ENCODE results near the gene ZFAND3.
"Not testable (repeated sequence)": the region's sequence is repeated elsewhere in the genome, so short reads cannot be mapped to it uniquely, and the experiment has no call there.

The ZFAND3 gene

DNA sequence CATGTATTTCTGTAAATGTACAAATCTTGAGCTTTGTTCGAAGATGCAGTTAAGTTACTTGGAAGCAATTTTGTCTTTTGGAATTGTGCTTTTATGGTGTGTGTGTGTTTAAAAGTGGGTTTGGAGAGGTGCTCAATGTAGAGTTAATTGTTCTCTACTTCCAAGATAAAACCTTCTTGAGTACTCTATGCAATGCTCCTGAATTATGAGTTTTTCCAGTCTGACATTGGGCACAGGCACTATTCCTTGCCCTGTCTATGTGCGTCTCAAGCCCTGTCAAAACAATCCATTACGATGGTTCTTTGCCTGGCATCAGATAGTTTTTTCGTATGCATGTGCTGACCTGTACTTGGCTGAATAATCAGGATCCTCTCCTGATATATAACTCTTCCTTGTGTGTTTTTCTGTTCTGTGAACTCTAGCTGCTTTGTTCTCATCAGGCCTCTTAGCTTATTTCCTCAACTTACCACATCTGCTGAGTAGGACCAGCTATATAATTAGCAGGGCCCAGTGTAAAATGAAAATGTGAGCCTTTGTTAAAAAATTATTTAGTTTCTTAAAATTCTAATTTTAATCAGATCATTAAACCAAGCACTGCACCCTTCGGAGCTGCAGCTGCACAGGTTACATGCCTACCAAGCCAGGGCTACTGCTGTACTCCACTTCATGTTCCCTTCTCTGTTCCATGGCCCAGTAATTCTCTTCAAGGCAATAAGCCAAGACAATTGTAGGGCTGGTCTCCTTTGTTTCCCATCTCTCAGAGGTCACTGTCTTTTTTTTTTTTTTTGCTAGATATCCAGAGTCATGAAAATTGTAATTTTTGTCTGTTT lies 160.1 kb downstream of the ZFAND3 start:
- DNase-seq: peak; percentile 49 to 66

DNA sequence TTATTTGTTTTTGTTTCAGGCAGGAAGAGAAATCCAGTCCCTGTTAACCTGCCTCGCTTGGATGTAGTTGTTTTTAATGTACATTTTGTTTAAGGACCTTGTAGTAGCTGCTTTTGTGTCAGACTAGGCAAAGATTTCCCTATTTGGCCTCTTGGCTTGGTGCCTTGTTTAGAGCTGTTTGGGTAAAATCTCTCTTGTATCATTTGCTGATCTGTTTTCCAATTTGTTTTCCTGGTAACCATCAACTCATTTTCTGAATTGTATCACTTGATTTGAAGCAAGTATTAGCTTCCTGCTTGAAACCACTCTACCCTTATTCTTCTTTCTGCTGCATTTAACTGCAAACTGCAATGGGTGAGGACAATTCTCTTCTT lies 160.7 kb downstream of the ZFAND3 start:
- DNase-seq: no peak

DNA sequence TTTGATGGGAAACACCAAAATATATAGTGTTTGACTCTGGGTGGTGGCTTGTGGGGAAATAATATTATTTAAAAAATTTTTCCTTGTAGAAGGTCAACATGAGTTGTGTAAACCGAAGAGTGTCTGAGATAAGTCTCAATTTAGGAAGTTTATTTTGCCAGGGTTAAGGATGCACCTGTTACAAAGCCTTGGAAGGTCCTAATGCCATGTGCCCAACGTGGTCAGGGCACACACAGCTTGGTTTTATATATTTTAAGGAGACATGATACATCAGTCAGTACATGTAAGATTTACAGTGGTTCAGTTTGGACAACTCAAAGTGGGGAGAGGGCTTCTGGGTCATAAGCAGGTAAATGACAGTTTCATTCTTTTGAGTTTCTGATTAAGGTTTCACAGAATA lies 162.1 kb downstream of the ZFAND3 start:
- DNase-seq: no peak

DNA sequence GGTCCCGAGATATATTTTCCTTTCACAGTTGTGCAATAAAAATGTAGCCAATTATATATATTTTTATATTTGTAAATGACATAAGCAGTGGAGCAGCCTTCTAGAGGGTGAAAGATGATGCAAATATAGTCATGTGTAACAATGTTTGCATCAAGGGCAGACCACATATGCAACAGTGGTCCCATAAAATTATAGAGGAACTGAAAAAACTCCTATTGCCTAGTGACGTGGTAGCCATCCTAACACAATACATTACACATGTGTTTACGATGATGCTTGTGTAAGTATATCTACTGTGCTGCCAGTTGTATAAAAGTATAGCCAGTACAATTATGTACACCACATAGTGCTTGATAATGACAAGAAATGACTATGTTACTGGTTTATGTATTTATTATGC lies 162.8 kb downstream of the ZFAND3 start:
- no peak for DNase-seq

DNA sequence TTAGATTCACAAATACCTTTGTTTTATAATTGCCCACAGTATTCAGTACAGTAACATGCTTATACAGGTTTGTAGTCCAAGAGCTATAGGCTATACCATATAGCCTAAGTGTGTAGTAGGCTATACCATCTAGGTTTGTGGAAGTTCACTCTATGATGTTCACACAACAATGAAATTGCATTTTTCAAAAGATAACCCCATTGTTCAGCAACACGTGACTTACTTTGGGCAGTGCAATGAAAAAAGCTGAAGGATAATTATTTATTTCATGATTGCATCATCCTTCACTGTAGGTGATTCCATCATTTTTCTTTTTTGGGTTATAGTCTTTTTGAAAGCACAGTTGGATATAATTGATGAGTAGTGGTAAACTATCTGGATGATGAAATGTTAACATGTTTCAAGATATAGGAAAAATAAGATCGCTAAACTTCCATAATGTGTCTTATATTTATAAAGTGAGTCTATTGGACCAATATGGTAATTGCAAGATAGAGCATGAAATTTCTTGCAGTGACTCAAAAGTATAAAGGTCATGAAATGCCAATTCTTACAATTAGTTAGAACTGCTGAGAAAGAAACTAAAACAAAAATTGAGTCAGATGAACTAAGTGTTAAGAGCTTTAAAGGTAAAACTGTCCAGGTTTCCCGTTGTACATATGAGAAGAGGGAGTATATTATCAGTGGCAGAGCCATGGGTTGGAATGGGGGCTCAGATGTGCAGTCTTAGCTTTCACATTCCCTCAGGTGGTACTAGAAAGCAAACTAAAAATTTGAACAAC lies 164.4 kb downstream of the ZFAND3 start:
- DNase-seq: no peak

DNA sequence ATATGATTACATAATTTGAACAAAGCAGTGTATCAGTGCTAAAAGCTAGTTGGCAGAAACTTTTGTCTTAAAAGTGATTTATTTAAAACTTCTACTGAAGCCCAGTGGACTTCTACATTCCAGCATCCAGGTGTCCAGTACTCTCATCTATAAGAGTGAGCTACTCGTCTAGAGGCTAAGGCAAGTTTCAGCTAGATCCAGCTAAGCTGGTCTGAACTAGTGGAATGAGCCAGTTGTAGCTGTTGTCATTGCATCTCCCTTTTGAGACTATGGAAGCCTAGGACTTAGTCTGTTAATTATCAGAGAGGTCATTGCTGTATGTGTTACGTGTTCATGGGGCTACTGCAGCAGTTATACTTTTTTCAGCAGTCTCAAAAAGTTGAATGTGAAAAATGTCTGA lies 165.1 kb downstream of the ZFAND3 start:
- no peak for DNase-seq

DNA sequence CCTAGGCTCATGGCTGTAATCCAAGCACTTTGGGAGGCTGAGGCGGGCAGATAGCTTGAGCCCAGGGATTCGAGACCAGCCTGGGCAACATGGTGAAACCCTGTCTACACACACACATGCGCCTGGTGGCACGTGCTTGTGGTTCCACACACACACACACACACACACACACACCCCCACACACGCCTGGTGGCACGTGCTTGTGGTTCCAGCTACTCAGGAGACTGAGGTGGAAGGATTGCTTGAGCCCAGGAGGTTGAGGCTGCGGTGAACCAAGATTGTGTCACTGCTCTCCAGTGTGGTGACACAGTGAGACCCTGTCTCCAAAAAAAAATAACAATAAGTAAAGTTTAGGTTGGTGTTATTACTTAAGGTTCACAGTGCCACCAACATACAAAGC lies 165.8 kb downstream of the ZFAND3 start:
- no peak for DNase-seq

DNA sequence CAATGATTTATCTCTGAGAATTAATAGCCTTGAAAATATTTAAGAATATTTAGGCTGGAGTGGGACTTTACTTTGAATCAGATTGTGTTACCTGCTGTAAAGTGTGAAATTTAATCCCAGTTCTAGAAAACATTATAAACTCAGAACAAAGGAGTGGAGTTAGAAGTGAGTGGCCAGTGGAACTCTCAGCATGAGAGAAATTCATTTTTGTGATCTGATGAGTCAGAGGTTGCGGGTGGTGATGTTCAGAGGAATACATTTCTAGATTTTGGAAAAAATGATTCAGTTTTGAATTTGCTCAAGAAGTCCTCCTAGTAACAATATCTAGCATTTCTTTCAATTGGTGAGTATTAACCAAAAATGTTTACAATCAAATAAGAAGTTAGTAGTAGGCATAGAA lies 167.5 kb downstream of the ZFAND3 start:
- DNase-seq: no peak

DNA sequence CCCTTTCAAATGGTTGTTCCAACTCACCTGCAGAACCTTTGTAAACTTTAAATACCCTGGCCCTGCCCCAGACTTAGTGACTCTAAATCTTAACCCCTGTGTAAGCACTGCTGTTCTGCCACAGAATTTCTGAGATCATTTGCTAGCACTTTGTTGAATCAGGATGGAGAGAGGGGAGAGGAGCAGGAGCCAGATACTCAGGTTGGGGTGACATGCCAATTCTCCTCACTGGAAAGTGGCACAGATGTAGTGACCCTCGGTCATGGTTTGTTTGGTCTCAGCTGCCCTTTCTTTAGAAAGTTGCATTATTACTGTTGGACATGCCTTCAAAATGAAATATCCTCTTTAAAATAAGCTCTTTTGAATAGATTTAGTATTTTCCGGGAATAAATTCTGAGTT lies 168.0 kb downstream of the ZFAND3 start:
- DNase-seq: no peak

DNA sequence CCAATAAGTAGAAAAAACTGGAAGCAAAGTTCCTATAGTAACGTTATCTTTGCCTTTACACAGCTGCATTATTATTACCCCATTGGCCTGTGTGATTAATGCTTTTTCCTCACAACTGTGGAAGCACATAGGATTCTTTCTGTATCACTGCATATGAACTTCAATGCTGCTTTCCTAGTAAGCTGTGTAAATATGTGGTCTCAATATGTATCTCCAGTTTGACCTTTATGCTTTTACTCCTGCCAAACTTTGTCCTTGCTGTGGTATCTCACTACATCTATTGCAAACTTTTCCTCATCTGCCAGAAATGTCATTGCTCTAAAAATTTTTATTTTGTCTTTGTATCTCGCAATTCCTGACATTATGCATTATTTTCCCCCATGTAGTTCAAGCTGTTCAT lies 168.6 kb downstream of the ZFAND3 start:
- no peak for DNase-seq

DNA sequence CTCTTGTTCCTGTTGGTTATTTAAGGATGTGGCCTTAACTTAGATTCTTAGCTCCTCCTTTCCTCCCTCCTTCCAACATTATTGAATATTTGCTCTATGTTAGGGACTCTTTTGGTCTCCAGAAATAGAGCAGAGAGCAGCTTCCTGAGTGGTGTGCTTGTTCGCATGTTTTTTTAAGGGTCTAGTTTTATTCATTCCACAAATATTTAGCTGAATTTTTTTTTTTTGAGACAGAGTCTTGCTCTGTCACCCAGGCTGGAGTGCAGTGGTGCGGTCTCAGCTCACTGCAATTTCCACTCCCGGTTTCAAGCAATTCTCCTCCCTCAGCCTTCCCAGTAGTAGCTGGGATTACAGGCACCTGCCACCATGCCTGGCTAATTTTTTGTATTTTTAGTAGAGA lies 169.2 kb downstream of the ZFAND3 start:
- DNase-seq: no peak

DNA sequence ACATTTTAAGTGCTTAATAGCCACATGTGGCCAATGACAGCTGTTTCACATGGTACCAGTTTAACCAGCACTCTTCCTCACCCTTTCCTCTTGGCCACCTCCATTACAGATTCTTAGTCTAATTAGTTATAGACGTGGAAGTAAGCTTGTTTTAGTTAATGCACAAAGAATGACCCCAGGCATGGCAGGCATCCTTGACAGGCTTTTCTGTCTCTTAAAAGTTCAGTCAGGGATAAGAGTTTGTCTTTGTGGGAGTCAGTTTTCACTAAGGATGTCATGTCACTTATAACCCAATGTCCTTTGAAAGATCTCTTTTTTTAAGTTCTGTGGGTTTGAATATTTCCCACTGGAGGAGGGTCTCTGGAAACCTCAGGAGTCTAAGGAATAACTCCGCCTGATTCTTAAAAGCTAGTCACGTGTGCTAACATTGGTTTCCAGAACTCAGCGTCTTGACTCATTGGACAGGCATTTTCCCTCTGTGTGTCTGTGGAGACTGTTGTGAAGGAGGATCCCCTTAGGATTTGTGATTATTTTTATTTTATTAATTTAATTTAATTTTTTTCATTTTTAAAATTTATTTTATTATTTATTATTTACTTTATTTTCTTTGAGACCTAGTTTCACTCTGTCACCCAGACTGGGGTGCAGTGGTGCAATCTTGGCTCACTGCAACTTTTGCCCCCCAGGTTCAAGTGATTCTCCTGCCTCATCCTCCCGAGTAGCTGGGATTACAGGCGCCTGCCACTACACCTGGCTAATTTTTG lies 171.4 kb downstream of the ZFAND3 start:
- DNase-seq: no peak

DNA sequence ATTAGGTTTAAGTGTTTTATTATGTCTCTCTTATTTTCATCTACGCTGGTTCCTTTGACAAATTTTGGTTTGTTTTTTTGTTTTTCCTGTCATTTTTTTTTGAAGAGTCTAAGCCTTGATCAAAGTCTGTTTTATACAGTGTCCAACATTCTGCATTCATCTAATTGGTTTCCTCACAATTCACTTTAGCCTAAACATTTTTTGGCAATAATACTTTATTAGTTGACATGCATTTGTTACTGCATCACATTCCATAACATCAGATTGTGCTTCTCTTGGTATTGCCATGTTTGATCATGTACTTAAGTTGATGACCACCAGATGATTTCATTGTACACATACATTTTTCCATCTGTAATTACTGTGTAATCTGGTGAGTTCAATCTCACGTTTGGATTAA lies 173.2 kb downstream of the ZFAND3 start:
- DNase-seq: no peak

DNA sequence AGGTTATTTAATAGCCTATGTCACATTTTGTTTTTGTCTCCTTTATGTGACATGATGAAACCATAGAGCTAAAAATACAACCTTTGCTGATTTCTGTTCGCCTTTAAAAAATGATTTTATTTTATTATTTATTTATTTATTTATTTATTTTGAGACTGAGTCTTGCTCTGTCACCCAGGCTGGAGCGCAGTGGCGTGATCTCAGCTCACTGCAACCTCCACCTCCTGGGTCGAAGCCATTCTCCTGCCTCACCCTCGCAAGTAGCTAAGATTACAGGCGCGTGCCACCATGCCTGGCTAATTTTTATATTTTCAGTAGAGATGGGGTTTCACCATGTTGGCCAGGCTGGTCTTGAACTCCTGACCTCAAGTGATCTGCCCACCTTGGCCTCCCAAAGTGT lies 173.7 kb downstream of the ZFAND3 start:
- not testable (repeated sequence) for DNase-seq

DNA sequence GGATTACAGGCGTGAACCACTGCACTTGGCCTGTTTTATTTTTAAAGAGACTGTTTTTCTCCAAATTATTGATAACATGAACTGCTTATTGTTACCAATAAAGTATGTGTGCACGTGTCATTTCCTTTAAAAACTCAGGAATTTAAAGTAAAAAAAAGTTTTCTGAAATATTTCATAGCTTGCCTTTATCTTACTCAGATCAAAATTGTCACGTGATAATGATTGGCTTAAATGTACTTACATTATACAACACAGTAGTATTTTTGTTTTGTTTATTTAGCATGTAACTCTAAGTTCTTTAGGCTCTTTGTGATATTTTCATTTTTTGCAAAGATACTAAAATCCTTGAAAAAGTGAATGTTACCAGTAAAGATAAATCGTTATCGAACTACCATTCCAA lies 174.1 kb downstream of the ZFAND3 start:
- no peak for DNase-seq

DNA sequence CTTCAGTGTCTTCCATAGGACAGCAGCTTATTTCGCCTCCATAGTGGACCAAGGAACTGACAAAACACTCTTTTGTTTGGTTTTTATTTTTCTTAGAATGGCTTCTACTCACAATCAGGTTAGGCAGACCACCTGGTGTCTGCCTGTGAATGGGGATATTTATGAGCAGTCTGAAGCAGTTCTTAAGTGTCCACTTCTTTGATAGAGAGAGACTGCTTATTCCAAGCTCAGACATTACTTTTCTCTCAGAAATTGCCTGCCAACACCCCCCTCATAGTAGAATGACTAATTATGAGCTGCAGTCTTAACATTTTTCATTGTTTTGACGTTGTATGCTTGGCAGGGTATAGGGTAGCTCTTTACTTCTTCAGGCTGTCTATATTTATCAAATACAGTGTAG lies 174.7 kb downstream of the ZFAND3 start:
- peak; percentile 13 to 19 for DNase-seq

DNA sequence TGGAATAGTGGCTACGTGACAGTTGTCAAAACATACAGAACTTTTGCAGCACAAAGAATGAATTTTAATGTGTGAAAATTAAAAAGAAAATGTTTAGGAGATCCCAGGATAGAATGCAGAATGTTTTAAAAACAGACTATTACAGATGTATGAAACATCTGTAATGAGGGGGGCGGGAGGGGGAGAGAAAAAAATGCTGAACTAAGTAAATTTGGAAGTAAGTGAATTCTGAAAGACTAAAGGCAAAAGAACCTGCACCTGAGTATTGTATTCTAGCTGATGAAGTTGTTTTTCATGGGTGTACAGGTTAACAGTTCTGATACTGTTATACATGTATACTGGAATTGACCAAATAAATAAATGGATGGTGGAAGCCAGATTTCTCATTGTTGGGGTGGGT lies 178.8 kb downstream of the ZFAND3 start:
- DNase-seq: no peak

DNA sequence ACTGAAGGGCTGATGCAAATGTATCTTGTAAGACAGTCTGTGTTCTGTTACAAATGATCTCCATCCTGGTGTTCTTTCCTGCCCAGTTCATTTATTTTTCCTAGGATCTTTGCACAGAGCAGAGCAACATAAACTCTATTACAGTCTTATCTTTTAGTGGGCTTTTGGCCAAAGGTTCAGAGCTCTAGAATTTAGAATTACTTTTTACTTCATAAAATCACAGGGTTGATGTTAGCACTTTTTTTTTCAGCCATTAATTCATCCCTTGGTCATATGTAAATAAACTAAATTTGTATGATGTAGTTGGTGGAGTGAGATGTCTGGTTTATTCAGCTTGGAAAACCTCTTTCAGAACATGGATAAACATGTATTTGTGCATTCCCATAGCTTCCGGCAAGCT lies 181.9 kb downstream of the ZFAND3 start:
- DNase-seq: no peak

DNA sequence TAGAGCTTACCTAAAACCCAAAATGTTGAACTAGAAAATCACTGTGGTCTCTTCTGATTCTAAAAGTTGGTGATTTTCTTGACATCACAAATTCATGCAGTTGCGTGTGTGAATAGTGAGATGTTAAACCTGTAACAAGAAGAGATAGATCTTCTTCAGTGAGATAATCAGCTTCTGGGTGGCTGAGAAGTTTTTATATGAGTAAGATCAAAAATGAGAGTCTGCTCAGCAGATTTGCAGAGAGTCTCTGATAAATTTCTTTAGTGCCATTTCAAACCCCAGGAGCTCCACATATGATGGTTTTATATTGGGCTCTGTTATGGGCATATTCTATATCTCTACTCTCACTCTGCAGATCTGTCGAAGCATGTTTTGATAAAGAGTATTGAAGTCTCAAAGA lies 185.4 kb downstream of the ZFAND3 start:
- DNase-seq: no peak

DNA sequence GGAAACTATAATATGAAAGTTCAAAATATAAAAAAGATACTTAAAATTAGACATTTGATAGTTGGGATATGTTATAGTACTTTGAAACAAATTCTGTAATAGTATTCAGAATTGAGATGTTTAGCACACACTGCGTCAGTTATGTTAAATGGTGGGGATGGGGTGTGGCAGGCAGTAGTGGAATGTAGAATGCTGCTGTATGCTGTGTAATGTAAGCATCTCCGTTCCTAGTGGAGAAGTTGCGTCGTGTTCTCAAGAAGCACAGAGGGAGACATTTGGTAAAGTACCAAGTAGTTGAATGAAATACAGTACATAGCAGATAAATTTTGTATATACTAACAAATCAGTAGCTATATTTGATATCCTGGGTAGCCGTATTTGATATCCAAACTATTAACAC lies 192.4 kb downstream of the ZFAND3 start:
- DNase-seq: no peak

DNA sequence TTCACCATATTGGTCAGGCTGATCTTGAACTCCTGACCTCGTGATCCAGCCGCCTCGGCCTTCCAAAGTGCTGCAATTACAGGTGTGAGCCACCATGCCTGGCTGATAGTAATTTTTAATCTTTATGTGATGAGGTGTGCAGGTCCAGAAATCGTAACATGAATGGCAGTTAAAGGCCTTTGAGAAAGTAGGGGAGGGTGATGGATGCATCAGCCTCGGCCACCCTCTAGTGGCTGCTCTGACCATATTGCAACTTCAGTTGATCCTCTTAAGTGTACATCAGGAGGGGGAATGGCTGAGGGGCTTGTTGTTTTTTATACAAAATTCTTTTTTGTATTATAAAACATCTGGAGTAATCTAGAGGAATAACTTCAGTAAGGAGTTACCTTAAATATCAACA lies 193.0 kb downstream of the ZFAND3 start:
- DNase-seq: no peak

DNA sequence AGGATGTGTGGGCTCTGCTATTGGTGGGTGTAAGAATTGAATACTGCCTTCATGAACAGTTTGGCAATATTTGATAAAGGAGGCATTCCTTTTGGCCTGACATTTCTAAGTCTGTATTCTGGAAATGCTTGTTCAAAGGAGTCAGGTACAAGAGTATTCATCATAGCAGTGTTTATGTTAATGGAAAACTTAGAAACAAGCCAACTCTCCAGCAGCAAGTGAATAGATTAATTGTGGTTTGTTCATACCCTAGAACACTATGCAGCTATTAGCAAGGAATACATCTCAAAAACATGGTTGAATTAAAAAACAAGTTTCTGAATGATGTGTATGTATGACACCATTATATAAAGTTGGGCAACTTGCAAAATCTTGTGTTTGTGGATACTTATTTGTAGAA lies 195.8 kb downstream of the ZFAND3 start:
- no peak for DNase-seq

DNA sequence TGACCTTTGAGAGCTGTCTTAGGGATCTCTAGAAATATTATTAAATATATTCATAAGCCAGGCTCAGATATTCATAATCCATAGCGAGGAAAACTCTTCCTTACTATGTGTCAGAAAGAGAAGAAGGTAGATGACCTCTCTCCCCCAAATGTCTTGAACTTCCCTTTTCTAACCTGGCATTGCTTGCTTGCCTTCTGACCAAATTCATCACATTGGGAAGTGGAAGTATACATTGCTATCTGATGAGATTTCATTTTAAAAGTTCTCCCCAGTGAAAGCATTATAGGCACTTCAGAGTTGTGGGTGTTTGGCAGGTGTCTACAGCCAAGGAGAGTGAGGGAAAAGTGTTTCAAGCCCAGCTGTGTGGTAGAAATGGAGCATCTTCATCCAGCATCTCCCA lies 197.3 kb downstream of the ZFAND3 start:
- DNase-seq: no peak

DNA sequence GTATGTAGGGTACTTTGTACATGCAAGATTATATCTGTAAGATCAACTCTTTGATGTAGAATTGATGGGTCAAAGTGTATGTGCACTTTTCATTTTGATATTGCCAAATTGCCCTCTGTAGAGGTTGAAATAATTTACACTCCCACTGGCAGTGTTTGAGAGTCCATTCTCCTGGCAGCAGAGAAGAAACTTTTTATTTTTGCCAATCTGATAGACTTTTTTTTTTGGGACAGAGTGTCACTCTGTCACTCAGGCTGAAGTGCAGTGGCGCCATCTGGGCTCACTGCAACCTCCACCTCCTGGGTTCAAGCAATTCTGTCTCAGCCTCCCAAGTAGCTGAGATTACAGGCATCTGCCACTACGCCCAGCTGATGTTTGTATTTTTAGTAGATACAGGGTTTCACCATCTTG lies 199.2 kb downstream of the ZFAND3 start:
- no peak for DNase-seq
